Colonic mucosa (tissue), 4 donors: Measurements from ENCODE around the gene TANGO2. TPM values are rescaled to one million over a fixed set of nuclear protein-coding genes. Genes with fewer than 3 reads are reported as not detected.

Source experiments
- DNase-seq: peaks from one replicate; pipeline ENCODE4 v3.0.0-alpha.2; 2020
- H3K27ac ChIP-seq: fragments of 200-600 bp; one replicate; pipeline ENCODE4 v1.8.0; 2021
- H3K27me3 ChIP-seq: fragments of 200-600 bp; one replicate; pipeline ENCODE4 v1.8.0; 2021
- H3K36me3 ChIP-seq: fragments of 200-600 bp; one replicate; pipeline ENCODE4 v1.8.0; 2021
- H3K4me1 ChIP-seq: fragments of 200-600 bp; one replicate; pipeline ENCODE4 v1.8.0; 2021; ENCODE audit warnings: mild to moderate bottlenecking
- H3K4me3 ChIP-seq: fragments of 200-600 bp; one replicate; pipeline ENCODE4 v1.8.0; 2021
- H3K9ac ChIP-seq, 2 donors: one replicate each; pipeline ENCODE4 v1.7.0; 2013; ENCODE audit warnings: control low read depth in 2 of 2, low read depth in 2 of 2, low read length in 2 of 2
- H3K9me3 ChIP-seq: fragments of 200-600 bp; one replicate; pipeline ENCODE4 v1.8.0; 2021
- intact Hi-C: fragments of 100-400 bp; cut with DNase I; formaldehyde crosslinking; loops from one replicate; pipeline ENCODE4 v1.14.1; 2022
- microRNA-seq: library from miRNA; unstranded; fragments of <30 nt; microRNA quantifications from one replicate; pipeline ENCODE4, GENCODE V29; 2019
- total RNA-seq, 2 donors: library from RNA; stranded (reverse); fragmentation: NEBNext Ultra II Directional in 1 of 2; extraction: Animal tissue kit (Norgen Biotek cat#: 25700) in 1 of 2; gene quantifications; one replicate each; pipeline ENCODE4 v1.2.1, GENCODE V29; 2021
- TF ChIP-seq, protein P1 (sequence below): fragments of 200-600 bp; IDR thresholded peaks from one replicate; pipeline ENCODE4 v1.8.0; 2022; ENCODE audit warnings: antibody characterized with exemption, mild to moderate bottlenecking
- donor health status: healthy.
- donor health status: DM: no; HTN: no; CAD: no.
- donor health status: DM: no; HTN: no; CAD: no.

The TANGO2 gene
- total RNA-seq, 2 donors from 2014 or later = 22.1 to 34.1 TPM

DNA sequence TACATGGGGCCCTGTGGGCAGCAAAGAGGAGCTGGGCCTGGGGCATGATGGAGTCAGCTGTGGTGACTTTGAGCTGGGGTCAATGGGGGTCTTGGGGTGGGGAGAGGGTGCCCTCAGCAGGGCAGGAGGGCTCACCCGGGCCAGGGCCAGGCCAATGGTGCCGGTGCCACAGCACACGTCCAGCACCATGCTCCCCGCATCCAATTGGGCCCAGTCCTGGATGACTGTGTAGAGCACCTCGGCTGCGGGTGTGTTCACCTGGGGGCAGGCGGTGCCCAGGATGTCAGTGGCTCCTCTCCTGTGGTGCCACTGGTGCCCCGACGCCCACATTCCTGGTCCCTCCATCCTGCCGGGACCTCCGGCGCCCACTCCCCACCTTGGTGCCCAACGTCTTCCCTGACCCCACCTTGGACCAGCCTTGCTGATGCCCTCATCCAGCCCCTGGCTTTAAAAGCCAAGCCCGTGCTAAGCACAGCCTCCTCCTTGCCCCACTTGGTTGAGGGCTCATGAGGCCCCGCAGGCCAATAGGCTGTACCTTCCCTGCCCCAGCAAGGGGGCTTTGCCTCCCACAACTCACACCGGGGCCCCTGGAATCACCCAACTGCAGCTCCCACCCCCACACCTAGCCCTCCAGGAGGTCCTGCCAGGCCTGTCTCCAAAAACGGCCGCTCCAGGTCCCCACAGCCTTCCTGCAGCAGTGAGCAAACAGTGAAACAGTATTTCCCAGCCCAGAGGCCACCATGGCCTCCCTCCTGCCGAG lies 92.8 kb downstream of the TANGO2 start:
- DNase-seq = no peak
- TF ChIP-seq, protein P1, sequence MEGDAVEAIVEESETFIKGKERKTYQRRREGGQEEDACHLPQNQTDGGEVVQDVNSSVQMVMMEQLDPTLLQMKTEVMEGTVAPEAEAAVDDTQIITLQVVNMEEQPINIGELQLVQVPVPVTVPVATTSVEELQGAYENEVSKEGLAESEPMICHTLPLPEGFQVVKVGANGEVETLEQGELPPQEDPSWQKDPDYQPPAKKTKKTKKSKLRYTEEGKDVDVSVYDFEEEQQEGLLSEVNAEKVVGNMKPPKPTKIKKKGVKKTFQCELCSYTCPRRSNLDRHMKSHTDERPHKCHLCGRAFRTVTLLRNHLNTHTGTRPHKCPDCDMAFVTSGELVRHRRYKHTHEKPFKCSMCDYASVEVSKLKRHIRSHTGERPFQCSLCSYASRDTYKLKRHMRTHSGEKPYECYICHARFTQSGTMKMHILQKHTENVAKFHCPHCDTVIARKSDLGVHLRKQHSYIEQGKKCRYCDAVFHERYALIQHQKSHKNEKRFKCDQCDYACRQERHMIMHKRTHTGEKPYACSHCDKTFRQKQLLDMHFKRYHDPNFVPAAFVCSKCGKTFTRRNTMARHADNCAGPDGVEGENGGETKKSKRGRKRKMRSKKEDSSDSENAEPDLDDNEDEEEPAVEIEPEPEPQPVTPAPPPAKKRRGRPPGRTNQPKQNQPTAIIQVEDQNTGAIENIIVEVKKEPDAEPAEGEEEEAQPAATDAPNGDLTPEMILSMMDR = no peak
- no peaks in the 10 kb centered on the region for H3K9me3 ChIP-seq
- peaks cover 8% of the 10 kb centered on the region for H3K36me3 ChIP-seq
- intact Hi-C loops = loop anchor here (10.0 kb wide), 1 partner anchor 149 kb away; no protein-coding TSS in a partner anchor
- no peak overlapping the region for H3K4me3 ChIP-seq
- no peaks in the 10 kb centered on the region for H3K27me3 ChIP-seq
- peaks cover 7% of the 10 kb centered on the region for H3K4me1 ChIP-seq
- no peak overlapping the region for H3K9ac ChIP-seq
- no peak overlapping the region for H3K27ac ChIP-seq

DNA sequence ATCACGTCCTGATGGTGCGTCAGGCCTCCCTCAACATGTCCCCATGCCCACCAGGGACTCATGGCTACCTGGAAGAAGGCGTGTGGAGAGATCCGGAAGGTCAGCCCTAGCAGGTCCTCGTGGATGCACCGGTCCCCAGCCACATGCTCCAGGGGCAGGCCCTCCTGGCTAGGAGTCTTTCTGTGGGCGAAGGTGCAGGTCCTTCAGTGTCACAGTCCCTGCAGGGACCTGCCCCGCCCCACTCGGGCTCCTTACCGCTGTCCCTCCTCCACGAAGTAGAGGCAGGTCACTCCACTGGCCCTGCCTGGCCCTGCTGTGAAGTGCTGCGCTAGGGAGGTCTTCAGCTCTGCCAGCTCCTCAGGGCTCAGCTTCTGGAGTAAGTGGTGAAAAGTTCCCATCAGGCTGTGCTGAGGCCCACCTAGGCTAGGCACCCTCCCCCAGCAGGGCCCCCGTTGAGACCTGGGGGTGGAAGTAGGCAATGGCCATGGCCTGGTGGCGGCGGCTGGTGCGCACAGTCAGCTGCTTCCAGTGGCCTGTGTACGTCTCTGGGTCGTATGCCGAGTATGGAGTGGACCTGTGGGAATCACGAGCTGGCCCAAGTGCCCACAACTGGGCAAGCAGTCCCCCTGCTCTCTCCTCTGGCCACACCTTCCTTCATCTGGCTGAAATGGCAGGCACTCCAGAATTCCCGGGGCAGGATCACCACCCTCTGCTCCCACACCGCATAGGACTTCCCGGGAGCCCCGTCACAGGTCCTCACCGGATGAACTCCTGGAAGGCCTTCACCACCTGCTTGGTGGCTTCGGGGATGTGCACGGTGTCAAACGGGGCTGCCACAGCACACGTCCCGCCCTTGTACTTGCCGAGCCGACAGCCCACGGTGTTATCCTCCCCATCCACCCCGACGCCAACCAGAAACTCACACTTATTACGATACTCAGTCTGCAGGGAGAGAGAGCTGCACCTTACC lies 93.9 kb downstream of the TANGO2 start:
- TF ChIP-seq, protein P1 = no peak
- H3K27ac ChIP-seq = no peak overlapping the region
- no peak for DNase-seq
- intact Hi-C loops = loop anchor here (5.0 to 10.0 kb wide), 2 partner anchors 32 to 150 kb away; partner anchors contain the start of gene DGCR8
- H3K9ac ChIP-seq = no peak overlapping the region
- no peaks in the 10 kb centered on the region for H3K27me3 ChIP-seq
- peaks cover 7% of the 10 kb centered on the region for H3K36me3 ChIP-seq
- no peak overlapping the region for H3K4me3 ChIP-seq
- H3K4me1 ChIP-seq = peaks cover 7% of the 10 kb centered on the region
- no peaks in the 10 kb centered on the region for H3K9me3 ChIP-seq

DNA sequence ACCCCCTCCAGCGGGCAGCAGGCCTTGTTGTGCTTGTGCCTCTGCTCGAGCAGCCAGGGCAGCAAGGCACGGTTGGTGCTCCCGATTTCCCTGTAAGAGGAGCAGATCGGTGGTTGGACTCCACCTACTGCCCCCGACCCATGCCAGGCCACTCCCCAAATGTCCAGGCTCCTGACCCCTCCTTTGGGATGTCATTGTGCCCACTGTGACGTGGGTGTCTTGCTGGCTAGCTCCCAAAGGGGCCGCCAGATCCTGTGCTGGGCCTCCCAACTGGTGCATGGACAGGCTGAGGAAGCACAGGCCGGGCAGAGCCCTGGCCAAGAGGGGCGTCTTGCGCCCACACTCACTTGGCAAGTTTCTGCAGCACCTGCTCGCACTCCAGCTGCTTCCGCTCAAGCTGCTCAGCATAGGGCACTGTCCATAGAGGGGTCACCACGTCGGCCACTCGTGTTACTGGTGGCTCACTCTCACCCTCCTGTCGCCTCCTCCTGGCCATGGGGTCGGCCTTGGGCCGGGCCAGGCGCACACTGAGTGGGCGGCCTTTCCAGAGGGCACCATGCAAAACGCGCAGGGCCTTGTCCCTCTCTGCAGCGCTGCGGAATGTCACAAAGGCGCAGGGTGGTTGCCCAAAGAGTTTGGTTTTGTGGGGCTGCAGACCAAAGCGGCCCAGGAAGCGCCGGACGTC lies 94.9 kb downstream of the TANGO2 start, which contains the start of gene RANBP1:
RANBP1 (plus strand) TSS at position 414 of the 685 bp plus-strand sequence; CDS start at position 495, 81 bp downstream.
- Histone ChIP-seq H3K27ac (peak within 1 kb of the TSS; percentile 74), H3K36me3 (no peaks in the 10 kb centered on the region), H3K4me3 (peak within 1 kb of the TSS; percentile 89), H3K27me3 (no peaks in the 10 kb centered on the region), H3K9ac (peak within 1 kb of the TSS; percentile 79 to 89), H3K9me3 (no peaks in the 10 kb centered on the region), H3K4me1 (peaks cover 7% of the 10 kb centered on the region)
- no peak for DNase-seq
- TF ChIP-seq, protein P1 = no peak
- intact Hi-C loops = loop anchor here (5.0 to 10.0 kb wide), 2 partner anchors 34 to 151 kb away; partner anchors contain the start of gene DGCR8

DNA sequence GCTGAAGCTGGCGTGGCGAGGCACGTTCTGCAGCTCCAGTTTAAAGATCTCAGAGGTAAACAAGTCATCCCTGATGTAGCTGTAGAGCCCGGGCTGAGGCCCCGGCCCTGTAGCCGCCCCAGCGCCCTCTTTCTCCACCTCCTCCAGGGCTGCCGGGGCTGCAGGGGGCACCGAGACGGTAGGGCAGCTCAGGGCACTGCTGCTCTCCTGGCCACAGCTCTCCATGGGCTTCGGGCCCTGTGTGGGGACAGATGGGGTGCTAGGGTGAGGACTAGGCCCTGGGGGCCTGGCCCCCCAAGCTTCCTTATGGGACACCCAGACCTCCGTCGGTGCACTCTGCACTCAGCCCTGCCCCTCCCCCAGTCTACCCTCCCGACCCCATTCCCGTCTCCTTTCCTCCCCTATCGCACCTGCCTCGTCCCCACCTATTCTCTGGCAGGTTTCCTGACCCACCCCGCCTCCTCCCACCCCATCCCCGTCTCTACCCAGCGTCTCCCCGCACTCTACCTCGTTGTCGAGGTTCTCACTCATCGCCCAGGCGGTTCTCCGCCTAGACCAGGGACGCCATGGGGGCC lies 95.6 kb downstream of the TANGO2 start:
- Histone ChIP-seq H3K9me3 (no peaks in the 10 kb centered on the region), H3K9ac (peak overlapping the region; percentile 79 to 89), H3K27ac (peak overlapping the region; percentile 74), H3K36me3 (no peaks in the 10 kb centered on the region), H3K4me1 (peaks cover 7% of the 10 kb centered on the region), H3K27me3 (no peaks in the 10 kb centered on the region), H3K4me3 (peak overlapping the region; percentile 89)
- DNase-seq = no peak
- intact Hi-C loops = loop anchor here (5.0 to 10.0 kb wide), 2 partner anchors 34 to 152 kb away; partner anchors contain the start of gene DGCR8
- TF ChIP-seq, protein P1 = no peak

Small RNAs within 50 kb of the gene (microRNA-seq; reads per million reads assigned to microRNA genes)
- gene MIR185 (191 reads per million, percentile 60 among the genes with 10 or more reads in this experiment), gene MIR6816 (not detected)

Other genes starting within 250 kb of the TANGO2 start
- 10 to 100 TPM in 1 of 2 donors, 1 to 10 TPM in 1; 4.4 to 10.2 TPM for gene GNB1L, start 166.2 kb upstream of the TANGO2 start, total RNA-seq
- 10 to 100 TPM in 1 of 2 donors, 1 to 10 TPM in 1; 9.7 to 14.1 TPM for gene RTL10, start 166.2 kb upstream of the TANGO2 start, total RNA-seq
- gene COMT, start 79.3 kb upstream of the TANGO2 start, total RNA-seq = 100 to 1,000 TPM in 1 of 2 donors, 10 to 100 TPM in 1; 70.0 to 125 TPM
- gene TXNRD2, start 79.3 kb upstream of the TANGO2 start, total RNA-seq = 10 to 100 TPM; 22.3 to 29.5 TPM
- gene ARVCF, start 4.3 kb upstream of the TANGO2 start, total RNA-seq = 10 to 100 TPM; 11.7 to 18.5 TPM
- gene DGCR8, start 59.1 kb downstream of the TANGO2 start, total RNA-seq = 10 to 100 TPM; 21.1 to 52.7 TPM
- gene RANBP1, start 95.0 kb downstream of the TANGO2 start, total RNA-seq = 100 to 1,000 TPM in 1 of 2 donors, 10 to 100 TPM in 1; 71.2 to 266 TPM
- 10 to 100 TPM; 31.9 to 63.6 TPM for gene TRMT2A, start 96.1 kb downstream of the TANGO2 start, total RNA-seq
- gene ZDHHC8, start 110.7 kb downstream of the TANGO2 start, total RNA-seq = 10 to 100 TPM; 27.9 to 34.1 TPM
- gene CCDC188, start 129.9 kb downstream of the TANGO2 start, total RNA-seq = under 1 TPM; 0.22 to 0.32 TPM
- 1 to 10 TPM; 6.1 to 8.5 TPM for gene RTN4R, start 247.2 kb downstream of the TANGO2 start, total RNA-seq